Gastrocnemius medialis (tissue), 4 donors: ENCODE results near the gene PCDH9.

Source experiments
- POLR2A ChIP-seq, 2 donors: fragments of 450-650 bp; IDR thresholded peaks; one replicate each; pipeline ENCODE4 v1.6.1; 2017; ENCODE audit warnings: antibody characterized with exemption in 2 of 2, mild to moderate bottlenecking in 2 of 2, moderate library complexity in 2 of 2
- TF ChIP-seq, protein P1 (sequence below), 5 experiments: fragments of 450-650 bp in 3 of 5; fragments of 200-600 bp in 2 of 5; sonication (generic) in 2 of 5; IDR thresholded peaks in 4 of 5; conservative IDR thresholded peaks in 1 of 5; 1 replicate in 4 of 5; 2 replicates in 1 of 5; pipeline ENCODE4 v1.5.1; 2016 to 2019; ENCODE audit warnings: antibody characterized with exemption in 5 of 5, mild to moderate bottlenecking in 3 of 5, moderate library complexity in 3 of 5

- no peak for TF ChIP-seq POLR2A (IDR thresholded peaks at IDR 0.05)
- TF ChIP-seq, protein P1, sequence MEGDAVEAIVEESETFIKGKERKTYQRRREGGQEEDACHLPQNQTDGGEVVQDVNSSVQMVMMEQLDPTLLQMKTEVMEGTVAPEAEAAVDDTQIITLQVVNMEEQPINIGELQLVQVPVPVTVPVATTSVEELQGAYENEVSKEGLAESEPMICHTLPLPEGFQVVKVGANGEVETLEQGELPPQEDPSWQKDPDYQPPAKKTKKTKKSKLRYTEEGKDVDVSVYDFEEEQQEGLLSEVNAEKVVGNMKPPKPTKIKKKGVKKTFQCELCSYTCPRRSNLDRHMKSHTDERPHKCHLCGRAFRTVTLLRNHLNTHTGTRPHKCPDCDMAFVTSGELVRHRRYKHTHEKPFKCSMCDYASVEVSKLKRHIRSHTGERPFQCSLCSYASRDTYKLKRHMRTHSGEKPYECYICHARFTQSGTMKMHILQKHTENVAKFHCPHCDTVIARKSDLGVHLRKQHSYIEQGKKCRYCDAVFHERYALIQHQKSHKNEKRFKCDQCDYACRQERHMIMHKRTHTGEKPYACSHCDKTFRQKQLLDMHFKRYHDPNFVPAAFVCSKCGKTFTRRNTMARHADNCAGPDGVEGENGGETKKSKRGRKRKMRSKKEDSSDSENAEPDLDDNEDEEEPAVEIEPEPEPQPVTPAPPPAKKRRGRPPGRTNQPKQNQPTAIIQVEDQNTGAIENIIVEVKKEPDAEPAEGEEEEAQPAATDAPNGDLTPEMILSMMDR (IDR thresholded peaks at IDR 0.05 in 4 of 5, conservative IDR thresholded peaks at IDR 0.05 in 1 of 5) = no peak
These were observed 814.7 kb downstream of the PCDH9 start for GRCh38 chr13:66415444-66415843.
